IMR-90 (cell line): Measurements from ENCODE around the gene HNRNPR. TPM values are rescaled to one million over a fixed set of nuclear protein-coding genes. Genes with fewer than 3 reads are reported as not detected.

Source experiments
- ATAC-seq: fragments of 200-7000 bp; cut with Tn5 transposase; 2 replicates; pipeline ENCODE4 v1.9.1; 2020; ENCODE audit warnings: low read depth, mild to moderate bottlenecking, moderate library complexity
- BruUV-seq: library from RNA; stranded (reverse); fragments of 400-500 nt; replicated peaks from 2 replicates; lab custom pipeline; 2021; lab: Mats Ljungman, UMichigan
- CTCF ChIA-PET: fragments of 300-600 bp; formaldehyde crosslinking; extraction: SDS; loops from one replicate; lab custom pipeline; 2021; ENCODE audit warnings: antibody characterized with exemption; lab: Yijun Ruan, JAX
- POLR2A ChIA-PET: fragments of 300-600 bp; sonication (Branson Sonifier 250); formaldehyde crosslinking; loops from one replicate; lab custom pipeline; 2022; ENCODE audit warnings: antibody characterized with exemption; ENCODE audit not compliant: unreplicated experiment; lab: Charles Lee
- DNase-seq: peaks from one replicate; pipeline ENCODE4 v3.0.0; 2013
- H2AFZ ChIP-seq: replicated peaks from 2 replicates; pipeline ENCODE3; 2013; ENCODE audit warnings: low read length, mild to moderate bottlenecking; ENCODE audit not compliant: poor library complexity
- H2AK5ac ChIP-seq: 2 replicates; pipeline ENCODE4 v1.6.1; 2013; ENCODE audit warnings: low read depth, low read length, inconsistent platforms
- H2AK9ac ChIP-seq: replicated peaks from 2 replicates; pipeline ENCODE3; 2013; ENCODE audit warnings: mild to moderate bottlenecking, low read depth, low read length, moderate library complexity; ENCODE audit not compliant: poor library complexity
- H2BK120ac ChIP-seq: 2 replicates; pipeline ENCODE4 v1.6.1; 2013; ENCODE audit warnings: low read depth, low read length, inconsistent platforms
- H2BK15ac ChIP-seq: 3 replicates; pipeline ENCODE4 v1.6.1; 2013; ENCODE audit warnings: low read depth, low read length, inconsistent platforms
- H2BK20ac ChIP-seq: 2 replicates; pipeline ENCODE4 v1.6.1; 2013; ENCODE audit warnings: low read depth, mild to moderate bottlenecking, inconsistent platforms, low read length, moderate library complexity
- H2BK5ac ChIP-seq: 2 replicates; pipeline ENCODE4 v1.6.1; 2013; ENCODE audit warnings: mild to moderate bottlenecking, low read depth, low read length, inconsistent platforms; ENCODE audit not compliant: poor library complexity, severe bottlenecking
- H3K14ac ChIP-seq: replicated peaks from 2 replicates; pipeline ENCODE4 v1.6.1; 2013; ENCODE audit warnings: low read depth, low read length, inconsistent platforms
- H3K18ac ChIP-seq: 2 replicates; pipeline ENCODE4 v1.6.1; 2013; ENCODE audit warnings: low read depth, low read length, control low read depth
- H3K23ac ChIP-seq: 2 replicates; pipeline ENCODE4 v1.6.1; 2013; ENCODE audit warnings: low read depth, low read length, inconsistent platforms
- H3K27ac ChIP-seq: 2 replicates; pipeline ENCODE4 v1.5.1; 2013; ENCODE audit warnings: mild to moderate bottlenecking, control low read depth, low read length; ENCODE audit not compliant: insufficient read depth
- H3K27me3 ChIP-seq: 2 replicates; pipeline ENCODE4 v1.6.1; 2013; ENCODE audit warnings: low read length; ENCODE audit not compliant: control insufficient read depth, insufficient read depth
- H3K36me3 ChIP-seq: 2 replicates; pipeline ENCODE4 v1.6.1; 2013; ENCODE audit warnings: low read length, mixed read lengths; ENCODE audit not compliant: control insufficient read depth, insufficient read depth
- H3K4ac ChIP-seq: 2 replicates; pipeline ENCODE4 v1.6.1; 2013; ENCODE audit warnings: low read depth, low read length, inconsistent platforms
- H3K4me1 ChIP-seq: 2 replicates; pipeline ENCODE4 v1.6.1; 2013; ENCODE audit warnings: low read length, mixed read lengths; ENCODE audit not compliant: control insufficient read depth, insufficient read depth
- H3K4me2 ChIP-seq: 2 replicates; pipeline ENCODE4 v1.6.1; 2013; ENCODE audit warnings: low read depth, mild to moderate bottlenecking, control low read depth, low read length, moderate library complexity
- H3K4me3 ChIP-seq: 2 replicates; pipeline ENCODE4 v1.5.1; 2013; ENCODE audit warnings: low read depth, mild to moderate bottlenecking, control low read depth, low read length, moderate library complexity; ENCODE audit not compliant: insufficient read depth
- H3K56ac ChIP-seq: 2 replicates; pipeline ENCODE4 v1.6.1; 2013; ENCODE audit warnings: low read length, inconsistent platforms; ENCODE audit not compliant: insufficient read depth; ENCODE audit errors: extremely low read depth
- H3K79me1 ChIP-seq, 2 experiments: 2 replicates each; pipeline ENCODE4 v1.6.1; 2013; ENCODE audit warnings: low read length in 2 of 2, inconsistent platforms in 1 of 2, low read depth in 1 of 2
- H3K9ac ChIP-seq: 2 replicates; pipeline ENCODE4 v1.6.1; 2013; ENCODE audit warnings: low read depth, low read length, control low read depth
- H3K9me1 ChIP-seq: 2 replicates; pipeline ENCODE4 v1.6.1; 2013; ENCODE audit warnings: low read length, inconsistent platforms; ENCODE audit not compliant: insufficient read depth
- H3K9me3 ChIP-seq: 2 replicates; pipeline ENCODE4 v1.6.1; 2013; ENCODE audit warnings: low read length; ENCODE audit not compliant: control insufficient read depth, insufficient read depth
- H4K20me1 ChIP-seq: 2 replicates; pipeline ENCODE4 v1.6.1; 2013; ENCODE audit warnings: low read length, inconsistent platforms; ENCODE audit not compliant: insufficient read depth
- H4K5ac ChIP-seq: 2 replicates; pipeline ENCODE4 v1.6.1; 2013; ENCODE audit warnings: mild to moderate bottlenecking, low read depth, low read length, control low read depth
- H4K8ac ChIP-seq, 2 experiments: 2 replicates each; pipeline ENCODE4 v1.6.1; 2013; ENCODE audit warnings: low read depth in 2 of 2, low read length in 2 of 2, control low read depth in 1 of 2, inconsistent platforms in 1 of 2
- H4K91ac ChIP-seq: 2 replicates; pipeline ENCODE4 v1.6.1; 2013; ENCODE audit warnings: low read depth, low read length, inconsistent platforms; ENCODE audit not compliant: insufficient read depth
- BHLHE40 ChIP-seq: fragments of 150-350 bp; IDR thresholded peaks from 2 replicates; pipeline ENCODE4 v1.6.1; 2016; ENCODE audit warnings: mild to moderate bottlenecking, low read depth, low read length
- MAFK ChIP-seq: IDR thresholded peaks from 2 replicates; pipeline ENCODE4 v1.6.1; 2012; ENCODE audit warnings: low read depth, low read length, improper control_type of control experiment
- MAZ ChIP-seq: IDR thresholded peaks from 2 replicates; pipeline ENCODE4 v1.6.1; 2012; ENCODE audit warnings: low read depth, mild to moderate bottlenecking, low read length, improper control_type of control experiment, moderate library complexity, borderline replicate concordance
- RAD21 ChIP-seq: IDR thresholded peaks from 2 replicates; pipeline ENCODE4 v1.6.1; 2012; ENCODE audit warnings: low read length, improper control_type of control experiment
- WGBS, 2 experiments: methylation state at CpG; one replicate each; pipeline versions ENCODE4 v1.1.5 to v1.1.7; 2013; ENCODE audit warnings: missing lambda C conversion rate in 2 of 2; ENCODE audit not compliant: insufficient read length in 1 of 2; ENCODE audit errors: extremely low coverage in 2 of 2; 5-methylcytosine and 5-hydroxymethylcytosine counted together
- dilution Hi-C: fragments of 300-500 bp; cut with HindIII; formaldehyde crosslinking; loops from one replicate; pipeline ENCODE4 v1.14.3; 2018; ENCODE audit warnings: low sequenced_read_pairs; ENCODE audit not compliant: unreplicated experiment
- in situ Hi-C: fragments of 300-500 bp; cut with MboI; formaldehyde crosslinking; loops from 3 replicates; pipeline ENCODE4 v1.14.3; 2019; ENCODE audit warnings: low sequenced_read_pairs, inconsistent platforms, mixed read lengths
- intact Hi-C: fragments of 100-400 bp; cut with micrococcal nuclease; formaldehyde crosslinking; loops from 2 replicates; pipeline ENCODE4 v1.10.0; 2022
- polyA plus RNA-seq, 3 experiments: library from polyadenylated mRNA; depleted of rRNA; stranded (reverse); fragments of >200 nt; gene quantifications; 2 replicates each; pipeline ENCODE4 v1.2.3, GENCODE V29; 2012; ENCODE audit warnings: low replicate concordance in 1 of 3
- total RNA-seq: library from RNA; depleted of rRNA; stranded (reverse); fragments of >200 nt; gene quantifications from 2 replicates; pipeline ENCODE4 v1.2.3, GENCODE V29; 2012
- TF ChIP-seq, protein P1 (sequence below): conservative IDR thresholded peaks from 2 replicates; pipeline ENCODE4 v1.5.1; 2012; ENCODE audit warnings: mild to moderate bottlenecking, low read depth, low read length, improper control_type of control experiment

Gene HNRNPR
- total and polyA plus RNA-seq, 2 of the 4 experiments (the other 2 are of a cell fraction) = 99.7 to 111 TPM

DNA sequence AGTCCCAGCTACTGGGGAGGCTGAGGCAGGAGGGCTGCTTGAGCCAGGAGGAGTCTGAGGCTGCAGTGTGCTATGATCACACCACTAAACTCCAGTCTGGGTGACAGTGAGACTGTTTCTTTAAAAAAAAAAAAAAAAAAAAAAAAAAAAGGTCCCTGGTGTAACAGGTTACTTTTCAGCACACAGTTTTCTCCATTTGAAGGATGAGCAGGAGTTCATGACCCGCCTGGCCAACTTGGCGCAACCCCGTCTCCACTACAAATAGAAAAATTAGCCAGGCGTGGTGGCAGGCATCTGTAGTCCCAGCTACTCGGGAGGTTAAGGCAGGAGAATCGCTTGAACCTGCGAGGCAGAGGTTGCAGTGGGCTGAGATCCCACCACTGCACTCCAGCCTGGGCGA, 12.4 kb downstream of the HNRNPR start:
- Histone ChIP-seq H3K36me3 (peaks cover 63% of the 10 kb centered on the region), H3K27me3 (no peaks in the 10 kb centered on the region), H2BK5ac (peak overlapping the region; percentile 43), H2BK15ac (no peak overlapping the region), H4K8ac (no peak overlapping the region), H4K91ac (no peak overlapping the region), H3K4me1 (peaks cover 2% of the 10 kb centered on the region), H4K5ac (no peak overlapping the region), H3K18ac (no peak overlapping the region), H2BK20ac (no peak overlapping the region), H3K9ac (no peak overlapping the region), H4K20me1 (peaks cover 55% of the 10 kb centered on the region), H3K23ac (no peak overlapping the region), H3K4ac (no peak overlapping the region), H3K14ac (no peak overlapping the region), H2BK120ac (no peak overlapping the region), H3K79me1 (peaks cover 22 to 70% of the 10 kb centered on the region in 2 experiments), H3K9me3 (no peaks in the 10 kb centered on the region), H3K4me3 (no peak overlapping the region), H3K9me1 (peaks cover 3% of the 10 kb centered on the region; the same call in 1 of the 2 replicates), H2AK9ac (no peak overlapping the region), H3K27ac (no peak overlapping the region), H3K56ac (no peak overlapping the region), H3K4me2 (no peak overlapping the region), H2AK5ac (no peak overlapping the region), H2AFZ (no peak overlapping the region)
- CTCF ChIA-PET = no interaction called here
- ATAC-seq (no peak), DNase-seq (no peak)
- POLR2A ChIA-PET = no interaction called here
- WGBS, 2 experiments = 93% methylated on average over 3 of the region's 8 CpGs; no CpG with 5 or more reads in 1 of the 2 experiments
- TF ChIP-seq, protein P1, sequence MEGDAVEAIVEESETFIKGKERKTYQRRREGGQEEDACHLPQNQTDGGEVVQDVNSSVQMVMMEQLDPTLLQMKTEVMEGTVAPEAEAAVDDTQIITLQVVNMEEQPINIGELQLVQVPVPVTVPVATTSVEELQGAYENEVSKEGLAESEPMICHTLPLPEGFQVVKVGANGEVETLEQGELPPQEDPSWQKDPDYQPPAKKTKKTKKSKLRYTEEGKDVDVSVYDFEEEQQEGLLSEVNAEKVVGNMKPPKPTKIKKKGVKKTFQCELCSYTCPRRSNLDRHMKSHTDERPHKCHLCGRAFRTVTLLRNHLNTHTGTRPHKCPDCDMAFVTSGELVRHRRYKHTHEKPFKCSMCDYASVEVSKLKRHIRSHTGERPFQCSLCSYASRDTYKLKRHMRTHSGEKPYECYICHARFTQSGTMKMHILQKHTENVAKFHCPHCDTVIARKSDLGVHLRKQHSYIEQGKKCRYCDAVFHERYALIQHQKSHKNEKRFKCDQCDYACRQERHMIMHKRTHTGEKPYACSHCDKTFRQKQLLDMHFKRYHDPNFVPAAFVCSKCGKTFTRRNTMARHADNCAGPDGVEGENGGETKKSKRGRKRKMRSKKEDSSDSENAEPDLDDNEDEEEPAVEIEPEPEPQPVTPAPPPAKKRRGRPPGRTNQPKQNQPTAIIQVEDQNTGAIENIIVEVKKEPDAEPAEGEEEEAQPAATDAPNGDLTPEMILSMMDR = no peak
- TF ChIP-seq RAD21 (no peak), MAZ (no peak), MAFK (no peak), BHLHE40 (no peak)
- dilution Hi-C loops = loop anchor here (10.0 kb wide), 1 partner anchor 93 kb away; the partner anchor contains the start of gene TCEA3
- intact Hi-C loops = no loop called here
- BruUV-seq = no TSS peak
- in situ Hi-C loops = no loop called here
